GM12801 (cell line): Measurements from ENCODE around the gene ABCA12.

ENCODE experiments used
- TF ChIP-seq, protein P1 (sequence below): IDR thresholded peaks from one replicate; pipeline ENCODE4 v1.5.1; 2011; ENCODE audit warnings: control low read depth; ENCODE audit not compliant: insufficient read length; ENCODE audit errors: extremely low read depth

ABCA12 gene

GRCh38 chr2:215002500-215002899 is 135.9 kb downstream of the ABCA12 start:
- TF ChIP-seq, protein P1, sequence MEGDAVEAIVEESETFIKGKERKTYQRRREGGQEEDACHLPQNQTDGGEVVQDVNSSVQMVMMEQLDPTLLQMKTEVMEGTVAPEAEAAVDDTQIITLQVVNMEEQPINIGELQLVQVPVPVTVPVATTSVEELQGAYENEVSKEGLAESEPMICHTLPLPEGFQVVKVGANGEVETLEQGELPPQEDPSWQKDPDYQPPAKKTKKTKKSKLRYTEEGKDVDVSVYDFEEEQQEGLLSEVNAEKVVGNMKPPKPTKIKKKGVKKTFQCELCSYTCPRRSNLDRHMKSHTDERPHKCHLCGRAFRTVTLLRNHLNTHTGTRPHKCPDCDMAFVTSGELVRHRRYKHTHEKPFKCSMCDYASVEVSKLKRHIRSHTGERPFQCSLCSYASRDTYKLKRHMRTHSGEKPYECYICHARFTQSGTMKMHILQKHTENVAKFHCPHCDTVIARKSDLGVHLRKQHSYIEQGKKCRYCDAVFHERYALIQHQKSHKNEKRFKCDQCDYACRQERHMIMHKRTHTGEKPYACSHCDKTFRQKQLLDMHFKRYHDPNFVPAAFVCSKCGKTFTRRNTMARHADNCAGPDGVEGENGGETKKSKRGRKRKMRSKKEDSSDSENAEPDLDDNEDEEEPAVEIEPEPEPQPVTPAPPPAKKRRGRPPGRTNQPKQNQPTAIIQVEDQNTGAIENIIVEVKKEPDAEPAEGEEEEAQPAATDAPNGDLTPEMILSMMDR = no peak

DNA sequence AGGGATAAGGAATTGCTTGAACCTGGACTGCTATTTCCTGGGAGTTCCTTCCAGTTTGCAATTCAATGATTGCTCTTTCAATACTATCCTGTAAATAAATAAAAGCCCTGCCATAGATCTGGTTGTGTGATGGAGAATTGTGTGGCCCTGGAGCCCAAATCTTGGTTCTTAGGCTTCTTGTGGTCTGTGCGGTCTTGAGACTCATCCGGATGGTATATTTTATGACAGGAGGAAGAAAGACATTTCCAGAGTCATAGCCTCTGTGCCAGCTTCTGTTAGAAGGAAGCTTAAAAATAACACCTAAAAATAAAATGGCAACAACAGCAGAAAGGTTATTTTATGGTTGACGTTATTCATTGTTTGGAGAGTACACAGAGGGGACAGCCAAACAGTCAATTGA is 137.7 kb downstream of the ABCA12 start:
- TF ChIP-seq, protein P1 = no peak

- TF ChIP-seq, protein P1 = no peak
Observed at GRCh38 chr2:214995926-214996670, 142.3 kb downstream of the ABCA12 start.

GRCh38 chr2:214995409-214995808 is 143.0 kb downstream of the ABCA12 start:
- TF ChIP-seq, protein P1 = no peak

GRCh38 chr2:214992911-214993310 is 145.5 kb downstream of the ABCA12 start:
- TF ChIP-seq, protein P1 = no peak

- TF ChIP-seq, protein P1 = no peak
Observed at GRCh38 chr2:214989187-214989586, 149.2 kb downstream of the ABCA12 start.

DNA sequence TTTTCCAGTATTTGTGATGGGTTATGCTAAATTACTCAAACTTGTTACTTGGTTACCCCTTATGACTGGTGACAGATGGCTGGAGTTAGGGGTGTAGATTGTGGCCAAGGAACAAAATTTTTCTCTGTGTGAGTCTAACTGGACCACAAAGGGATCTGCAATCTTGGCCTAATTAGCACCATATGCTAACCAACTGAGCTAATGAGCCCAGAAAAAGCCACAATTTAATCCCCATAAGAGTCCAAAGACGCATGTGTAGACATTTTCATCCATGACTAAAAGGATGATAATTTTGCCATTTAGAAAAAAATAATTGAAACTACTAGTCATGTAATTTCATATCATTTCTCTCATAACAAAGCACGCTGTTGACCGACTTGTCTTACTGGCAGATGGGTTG is 151.2 kb downstream of the ABCA12 start:
- TF ChIP-seq, protein P1 = no peak
